A549 (cell line): ENCODE data around the gene FOXP1.

ENCODE experiments used
- SMC3 ChIP-seq: fragments of >200 bp; sonication (Bioruptor Twin); formaldehyde crosslinking; IDR thresholded peaks from 3 replicates; pipeline ENCODE4 v1.6.1; 2018; ENCODE audit warnings: inconsistent platforms
- TF ChIP-seq, protein P1 (sequence below): fragments of >200 bp; sonication (Bioruptor Twin); formaldehyde crosslinking; IDR thresholded peaks from 3 replicates; pipeline ENCODE4 v1.5.1; 2016

DNA sequence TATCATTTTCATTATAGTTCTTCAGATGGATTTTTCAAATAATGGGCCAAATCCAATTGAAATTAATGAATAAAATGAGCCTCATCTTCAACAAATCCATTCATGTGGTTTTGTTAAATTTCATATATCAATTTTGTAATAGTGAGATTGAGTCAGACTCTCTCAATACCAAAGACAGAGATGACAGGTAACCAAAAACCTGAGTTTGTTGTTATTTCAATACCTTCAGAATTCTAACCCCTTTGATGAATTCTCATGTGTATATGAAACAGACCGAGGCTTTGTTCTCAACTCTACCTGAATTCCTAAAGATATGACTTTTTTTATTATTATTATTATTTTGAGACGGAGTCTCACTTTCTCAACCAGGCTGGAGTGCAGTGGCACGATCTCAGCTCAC is 92.8 kb downstream of the FOXP1 start:
- TF ChIP-seq, protein P1, sequence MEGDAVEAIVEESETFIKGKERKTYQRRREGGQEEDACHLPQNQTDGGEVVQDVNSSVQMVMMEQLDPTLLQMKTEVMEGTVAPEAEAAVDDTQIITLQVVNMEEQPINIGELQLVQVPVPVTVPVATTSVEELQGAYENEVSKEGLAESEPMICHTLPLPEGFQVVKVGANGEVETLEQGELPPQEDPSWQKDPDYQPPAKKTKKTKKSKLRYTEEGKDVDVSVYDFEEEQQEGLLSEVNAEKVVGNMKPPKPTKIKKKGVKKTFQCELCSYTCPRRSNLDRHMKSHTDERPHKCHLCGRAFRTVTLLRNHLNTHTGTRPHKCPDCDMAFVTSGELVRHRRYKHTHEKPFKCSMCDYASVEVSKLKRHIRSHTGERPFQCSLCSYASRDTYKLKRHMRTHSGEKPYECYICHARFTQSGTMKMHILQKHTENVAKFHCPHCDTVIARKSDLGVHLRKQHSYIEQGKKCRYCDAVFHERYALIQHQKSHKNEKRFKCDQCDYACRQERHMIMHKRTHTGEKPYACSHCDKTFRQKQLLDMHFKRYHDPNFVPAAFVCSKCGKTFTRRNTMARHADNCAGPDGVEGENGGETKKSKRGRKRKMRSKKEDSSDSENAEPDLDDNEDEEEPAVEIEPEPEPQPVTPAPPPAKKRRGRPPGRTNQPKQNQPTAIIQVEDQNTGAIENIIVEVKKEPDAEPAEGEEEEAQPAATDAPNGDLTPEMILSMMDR = no peak
- TF ChIP-seq SMC3 = no peak
